CD4-positive, alpha-beta T cell treated with Interleukin-4 for 4 hours (primary cell): Measurements from ENCODE around the gene EWSR1.
"Not testable (repeated sequence)": the region's sequence is repeated elsewhere in the genome, so short reads cannot be mapped to it uniquely, and the experiment has no call there.

Experiments used
- DNase-seq: peaks from one replicate; pipeline ENCODE4 v3.0.0-alpha.2; 2020

The EWSR1 gene

DNA sequence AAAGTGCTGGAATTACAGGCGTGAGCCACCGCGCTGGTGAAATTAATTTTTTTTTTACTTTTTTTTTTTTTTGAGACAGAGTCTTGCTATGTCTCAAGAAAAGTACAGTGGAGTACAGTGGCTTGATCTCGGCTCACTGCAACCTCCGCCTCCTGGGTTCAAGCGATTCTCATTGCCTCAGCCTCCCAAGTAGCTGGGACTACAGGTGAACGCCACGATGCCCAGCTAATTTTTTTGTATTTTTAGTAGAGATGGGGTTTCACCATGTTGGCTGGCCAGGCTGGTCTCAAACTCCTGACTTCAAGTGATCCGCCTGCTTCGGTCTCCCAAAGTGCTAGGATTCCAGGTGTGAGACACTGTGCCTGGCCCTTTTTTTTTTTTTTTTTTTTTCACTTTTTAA, 20.2 kb upstream of the EWSR1 start:
- not testable (repeated sequence) for DNase-seq

GRCh38 chr22:29251265-29251664, 16.8 kb upstream of the EWSR1 start:
- DNase-seq: no peak

DNA sequence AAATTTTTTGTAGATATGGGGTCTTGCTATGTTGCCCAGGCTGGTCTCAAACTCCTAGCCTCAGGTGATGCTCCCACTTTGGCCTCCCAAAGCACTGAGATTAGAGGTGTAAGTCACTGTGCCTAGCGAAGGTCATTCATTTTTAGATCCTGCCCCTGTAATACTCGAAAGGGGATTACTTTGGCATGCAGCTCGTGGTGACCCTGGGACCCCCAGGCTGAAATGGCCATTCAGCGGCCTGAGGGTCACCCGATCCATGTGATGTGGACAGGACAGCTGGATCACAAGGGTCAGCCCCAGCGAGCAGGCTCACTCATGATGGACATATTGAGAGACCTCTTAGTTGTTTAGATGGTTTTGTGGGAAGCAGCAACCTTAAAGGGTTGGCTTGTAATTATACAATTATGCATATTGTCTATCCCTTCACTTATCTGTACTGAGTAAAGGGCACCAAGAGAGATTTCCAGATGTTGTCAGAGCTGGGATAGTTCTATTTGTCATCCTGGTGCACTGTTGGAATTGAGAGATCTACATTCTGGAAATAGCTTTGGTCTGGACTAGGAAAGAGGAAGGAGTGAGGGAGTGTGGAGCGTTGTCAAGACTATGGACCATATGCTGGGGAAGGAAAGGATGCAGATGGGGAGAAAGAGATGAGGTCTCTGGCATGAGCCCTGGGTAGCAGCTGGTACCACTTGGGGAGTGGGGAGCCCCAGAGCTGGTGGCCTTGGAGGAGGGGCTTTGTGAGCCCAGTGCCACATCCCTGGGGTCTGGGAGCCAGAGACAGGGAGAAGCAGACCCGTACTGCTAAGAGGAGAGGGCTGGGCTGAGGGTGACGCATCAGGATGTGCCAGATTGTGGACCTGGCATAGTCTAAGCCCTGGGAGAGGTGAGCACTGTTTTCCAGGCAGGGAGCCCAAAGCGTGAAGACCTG, 15.8 kb upstream of the EWSR1 start:
- no peak for DNase-seq

DNA sequence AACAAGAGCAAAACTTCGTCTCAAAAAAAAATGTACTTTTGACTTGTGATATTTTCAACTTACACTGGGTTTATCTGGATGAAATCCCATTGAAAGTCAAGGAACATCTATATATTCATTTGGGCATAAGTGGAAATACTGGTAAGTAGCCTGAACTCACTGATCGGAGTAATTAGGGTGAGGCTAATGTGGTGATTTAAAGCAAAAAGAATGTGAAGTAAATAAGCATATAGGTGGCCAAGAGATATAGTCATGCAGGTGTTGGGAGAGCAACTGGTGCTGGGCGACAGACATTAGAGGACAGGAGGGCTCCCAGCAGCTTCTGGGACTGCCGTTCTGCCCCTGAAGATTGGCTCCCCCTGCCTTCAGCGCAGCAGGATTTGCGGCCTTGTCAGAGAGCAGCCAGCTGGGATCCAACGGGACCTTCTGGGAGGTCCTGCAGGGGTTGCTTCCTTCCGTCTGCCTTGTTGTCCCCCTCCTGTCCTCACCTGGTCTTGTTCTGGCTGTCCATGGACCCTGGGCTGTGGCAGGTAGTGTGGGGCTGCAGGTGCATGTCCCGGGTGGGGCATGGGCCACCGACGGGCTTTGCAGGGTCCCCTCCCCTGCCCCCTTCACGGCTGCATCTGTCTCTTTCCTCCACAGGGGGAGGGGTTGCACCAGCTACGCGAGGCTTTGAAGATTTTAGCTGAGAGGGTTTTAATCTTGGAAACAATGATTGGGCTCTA, 14.3 kb upstream of the EWSR1 start:
- DNase-seq: no peak

DNA sequence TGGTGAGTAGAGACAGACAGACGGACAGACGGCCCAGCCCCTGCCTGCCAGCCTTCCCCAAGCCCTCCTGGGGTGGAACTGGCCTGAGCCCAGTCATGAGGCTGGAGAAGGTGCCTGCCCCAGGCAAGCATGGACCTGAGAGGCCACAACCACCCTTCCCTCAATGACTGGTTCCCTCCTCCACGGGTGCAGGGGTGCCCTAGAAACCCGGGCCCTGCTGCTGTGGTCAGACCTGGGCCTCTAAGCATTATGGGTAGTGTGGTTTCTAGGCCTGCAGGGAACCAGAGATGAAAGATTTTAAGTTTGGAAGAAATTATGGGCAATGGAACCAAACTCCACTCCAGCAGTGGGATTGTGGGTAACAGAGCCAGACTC, 13.8 kb upstream of the EWSR1 start:
- no peak for DNase-seq

DNA sequence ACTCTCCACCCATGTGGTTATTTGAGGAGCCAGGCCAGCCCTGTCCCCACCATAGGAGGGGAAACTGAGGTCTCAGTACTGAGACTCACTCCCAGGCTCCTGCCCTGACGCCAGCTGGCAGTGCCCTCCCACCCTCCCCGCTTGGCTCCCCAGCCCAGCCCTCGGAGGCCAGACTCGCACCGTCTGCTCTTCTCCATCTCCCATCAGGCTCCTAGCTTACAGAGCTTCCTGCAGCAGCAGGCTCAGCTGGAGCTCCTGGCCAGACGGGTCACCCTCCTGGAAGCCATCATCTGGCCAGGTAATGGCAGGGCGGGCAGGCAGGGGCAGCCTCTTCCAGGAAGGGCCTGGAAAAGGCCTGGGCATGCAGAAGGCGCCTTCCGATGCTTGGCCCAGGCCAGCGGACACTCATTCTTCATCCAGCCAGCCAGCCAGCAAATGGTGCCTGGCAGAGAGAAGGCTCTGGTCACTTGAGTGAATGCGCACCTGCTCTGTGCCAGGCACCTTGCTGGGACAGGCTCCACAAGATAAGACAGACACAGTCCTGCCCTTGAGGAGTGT, 12.9 kb upstream of the EWSR1 start:
- DNase-seq: no peak

DNA sequence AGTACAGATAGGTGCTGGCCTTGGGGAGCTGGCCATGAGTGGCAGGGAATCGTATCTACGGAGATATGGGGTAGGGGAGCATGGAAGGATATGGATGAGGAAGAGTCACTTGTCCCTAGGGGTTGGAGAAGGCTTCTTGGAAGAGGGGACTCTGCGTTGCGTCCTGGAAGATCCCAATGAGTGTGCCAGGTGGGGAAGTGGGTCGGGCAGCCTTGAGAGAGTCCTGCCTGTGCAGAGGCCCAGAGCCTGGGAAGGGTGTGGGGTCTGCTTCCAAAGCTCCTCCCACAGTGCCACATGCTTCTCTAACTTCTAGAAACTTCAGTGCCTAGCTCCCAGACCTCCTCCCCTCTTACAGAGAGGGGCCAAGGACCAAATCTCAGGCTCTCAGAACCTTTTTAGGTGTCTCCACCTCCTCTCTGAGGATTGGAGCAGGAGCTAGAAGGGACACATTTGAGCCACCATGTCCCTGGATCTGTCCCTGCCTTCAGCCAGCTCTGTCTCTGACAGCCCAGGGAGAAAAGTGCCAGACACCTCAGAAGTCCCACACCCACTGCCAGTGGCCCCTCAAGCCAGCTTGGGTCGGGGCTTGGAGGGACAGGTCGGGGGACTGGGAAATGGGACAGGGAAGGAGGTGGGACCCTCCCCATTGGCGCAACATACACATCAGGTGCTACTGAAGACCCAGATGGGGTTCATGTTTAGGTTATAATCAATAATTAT, 11.3 kb upstream of the EWSR1 start:
- no peak for DNase-seq

DNA sequence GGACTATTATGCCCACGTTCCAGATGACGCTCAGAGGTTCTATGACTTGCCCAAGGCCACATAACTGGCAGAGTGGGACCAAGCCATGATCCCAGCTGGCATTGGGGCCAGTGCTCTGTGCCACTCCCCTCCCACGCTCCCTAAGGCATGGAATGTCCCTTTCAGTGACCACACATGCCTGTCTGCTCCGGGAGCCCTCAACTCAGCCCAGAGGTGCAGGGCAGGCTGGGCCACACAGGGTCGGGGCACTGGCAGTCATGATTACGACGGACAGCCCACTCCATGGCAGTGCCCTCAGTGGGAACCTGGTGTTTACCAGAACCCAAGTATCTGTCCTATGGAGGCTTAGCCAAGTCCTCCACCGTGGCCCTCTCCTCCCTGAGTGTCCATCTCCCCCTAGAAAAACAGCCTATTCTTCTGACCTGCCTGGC, 10.3 kb upstream of the EWSR1 start:
- DNase-seq: no peak

DNA sequence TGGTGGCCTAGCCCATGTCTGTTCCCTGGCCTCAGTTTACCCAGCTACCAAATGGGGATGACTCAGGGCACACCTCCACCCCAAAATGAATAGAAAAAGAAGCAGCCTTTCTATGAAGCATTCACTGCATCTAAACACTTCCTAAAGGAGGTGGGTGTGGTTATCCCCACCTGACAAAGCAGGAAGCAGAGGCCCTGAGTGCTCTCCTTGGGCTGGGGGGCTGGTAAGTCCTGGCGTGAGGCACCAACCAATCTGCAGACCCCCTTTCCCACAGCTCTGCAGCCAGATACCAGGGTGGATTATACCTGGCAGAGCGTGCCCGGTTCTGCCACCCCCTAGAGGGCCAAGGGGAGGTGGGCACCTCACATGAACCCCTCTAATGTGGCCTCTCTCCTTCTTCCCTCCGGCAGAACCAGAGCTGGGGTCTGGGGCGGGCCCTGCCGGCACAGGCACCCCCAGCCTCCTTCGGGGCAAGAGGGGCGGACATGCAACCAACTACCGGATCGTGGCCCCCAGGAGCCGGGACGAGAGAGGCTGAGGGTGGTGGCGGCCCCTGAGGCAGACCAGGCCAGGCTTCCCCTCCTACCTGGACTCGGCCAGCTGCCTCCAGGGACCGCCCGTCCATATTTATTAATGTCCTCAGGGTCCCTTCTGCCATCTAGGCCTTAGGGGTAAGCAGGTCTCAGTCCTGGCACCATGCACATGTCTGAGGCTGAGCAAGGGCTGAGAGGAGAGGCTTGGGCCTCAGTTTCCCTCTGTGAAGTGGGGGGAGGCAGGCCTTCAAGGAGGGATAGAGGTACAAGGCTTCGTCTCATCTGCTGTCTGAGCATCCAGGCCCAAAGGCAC, 9.4 kb upstream of the EWSR1 start:
- DNase-seq: no peak

DNA sequence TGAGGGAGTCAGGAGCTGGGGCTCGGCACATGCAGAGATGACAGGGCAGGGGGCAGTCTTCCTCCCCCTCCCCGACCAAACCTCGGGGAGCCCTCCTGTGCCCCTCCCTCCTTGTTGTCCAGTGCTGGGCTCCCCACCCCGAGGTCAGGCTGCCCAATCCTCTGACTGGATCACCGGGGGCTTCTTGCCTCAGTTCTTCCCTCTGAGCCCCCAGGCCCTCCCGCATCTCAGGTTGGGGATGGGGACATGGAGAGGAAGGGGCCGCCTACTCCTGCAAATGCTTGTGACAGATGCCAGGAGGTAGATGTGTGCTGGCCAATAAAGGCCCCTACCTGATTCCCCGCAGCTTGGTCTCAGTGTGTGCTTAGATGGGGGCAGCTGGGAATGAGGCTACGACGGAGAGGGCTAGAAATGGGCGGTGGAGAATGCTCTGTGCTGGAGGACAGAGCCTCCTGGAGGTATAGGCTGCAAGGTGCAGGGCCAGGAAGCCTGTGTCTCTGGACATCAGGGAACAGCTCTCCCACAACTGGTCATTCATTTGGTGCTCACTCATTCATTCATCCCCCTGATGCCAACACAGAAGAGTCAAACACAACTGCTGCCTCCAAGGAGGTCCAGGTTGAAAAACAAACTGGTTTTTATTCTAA, 8.7 kb upstream of the EWSR1 start:
- no peak for DNase-seq

GRCh38 chr22:29260031-29260560, 8.0 kb upstream of the EWSR1 start:
- no peak for DNase-seq

GRCh38 chr22:29260601-29261315, 7.3 kb upstream of the EWSR1 start:
- no peak for DNase-seq

DNA sequence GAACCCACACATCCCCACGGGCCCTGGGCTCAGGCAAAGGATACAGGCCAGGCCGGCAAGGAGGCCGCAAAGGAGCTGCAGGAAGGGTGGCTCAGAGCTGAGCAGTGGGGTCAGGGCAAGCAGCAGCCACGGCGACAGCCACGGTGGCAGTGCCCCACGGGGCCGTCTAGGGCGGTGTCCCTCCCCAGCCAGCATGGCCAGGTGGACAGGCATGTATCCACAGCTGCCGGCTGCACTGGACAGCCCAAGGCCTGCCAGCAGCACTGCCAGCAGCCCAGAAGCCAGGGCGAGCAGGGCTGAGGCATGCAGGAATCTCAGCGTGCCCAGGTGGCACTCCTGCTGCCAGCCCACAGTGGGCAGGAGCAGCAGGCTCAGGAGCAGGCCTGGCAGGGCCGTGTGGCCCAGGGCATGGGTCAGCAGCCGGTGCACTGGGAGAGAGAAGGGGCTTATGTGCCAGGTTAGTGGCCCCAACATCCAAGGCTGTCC, 4.2 kb upstream of the EWSR1 start:
- no peak for DNase-seq

- no peak for DNase-seq
These were observed 2.8 kb upstream of the EWSR1 start for GRCh38 chr22:29265305-29265704.

GRCh38 chr22:29265929-29266328, 2.1 kb upstream of the EWSR1 start:
- DNase-seq: no peak

GRCh38 chr22:29266564-29267461, 1.3 kb upstream of the EWSR1 start:
- DNase-seq: no peak

DNA sequence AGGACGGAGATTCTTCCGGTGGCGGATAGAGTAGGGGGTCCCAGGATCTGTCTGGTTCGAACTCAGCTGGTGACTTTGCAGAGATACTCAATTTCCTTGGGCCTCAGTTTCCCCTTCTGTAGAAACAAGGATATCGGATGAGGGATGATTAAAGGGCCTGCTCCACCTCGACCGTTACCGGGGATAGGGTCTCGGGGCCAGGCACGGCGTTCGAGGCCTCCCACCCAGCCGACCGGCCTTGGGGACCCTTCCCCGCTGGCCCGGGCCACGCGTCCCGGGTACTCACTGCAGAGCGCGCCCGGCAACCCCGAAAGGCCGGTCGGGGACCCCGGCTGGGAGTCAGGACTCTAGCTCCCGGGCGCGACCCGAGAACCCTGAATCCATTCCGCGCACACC, 608 bp upstream of the EWSR1 start:
- no peak for DNase-seq

GRCh38 chr22:29268511-29269229, 602 bp downstream of the EWSR1 start:
- peak; percentile 16 for DNase-seq

GRCh38 chr22:29269230-29269604, 1.1 kb downstream of the EWSR1 start:
- DNase-seq: no peak
